Esophagus squamous epithelium (tissue), 5 donors: ENCODE results near the gene LRRC2. TPM values are rescaled to one million over a fixed set of nuclear protein-coding genes. Genes with fewer than 3 reads are reported as not detected.
"Not testable (repeated sequence)": the region's sequence is repeated elsewhere in the genome, so short reads cannot be mapped to it uniquely, and the experiment has no call there.

Experiments used
- DNase-seq: peaks from one replicate; lab custom pipeline; 2025; lab: John Stamatoyannopoulos, UW
- H3K27ac ChIP-seq, 4 donors: fragments of 200-600 bp; sonication (generic); one replicate each; pipeline ENCODE4 v1.5.1; 2016 to 2019; ENCODE audit warnings: mild to moderate bottlenecking in 1 of 4
- H3K27me3 ChIP-seq, 4 donors: fragments of 200-600 bp; sonication (generic); 1 replicate in 3 of 4; 2 replicates in 1 of 4; pipeline versions ENCODE4 v1.5.1 to v1.6.0; 2017 to 2021; ENCODE audit warnings: antibody characterized with exemption in 1 of 4
- H3K36me3 ChIP-seq, 3 donors: fragments of 200-600 bp; sonication (generic); one replicate each; pipeline ENCODE4 v1.5.1; 2016 to 2019
- H3K4me1 ChIP-seq, 3 donors: fragments of 200-600 bp; sonication (generic); one replicate each; pipeline ENCODE4 v1.5.1; 2017 to 2019
- H3K4me3 ChIP-seq, 4 donors: fragments of 200-600 bp; sonication (generic); 1 replicate in 3 of 4; 2 replicates in 1 of 4; pipeline ENCODE4 v1.5.1; 2016 to 2019; ENCODE audit warnings: mild to moderate bottlenecking in 2 of 4, moderate library complexity in 1 of 4
- H3K9me3 ChIP-seq, 3 donors: fragments of 200-600 bp; sonication (generic); one replicate each; pipeline ENCODE4 v1.5.1; 2016 to 2019
- CTCF ChIP-seq, 6 experiments: fragments of 450-650 bp in 4 of 6; fragments of 200-600 bp in 2 of 6; sonication (generic) in 2 of 6; IDR thresholded peaks; one replicate each; pipeline ENCODE4 v1.5.1; 2016 to 2019; ENCODE audit warnings: antibody characterized with exemption in 6 of 6, mild to moderate bottlenecking in 4 of 6, moderate library complexity in 4 of 6
- POLR2A ChIP-seq, 4 donors: fragments of 450-650 bp; IDR thresholded peaks; one replicate each; pipeline ENCODE4 v1.6.1; 2017; ENCODE audit warnings: antibody characterized with exemption in 4 of 4, mild to moderate bottlenecking in 4 of 4, moderate library complexity in 3 of 4
- WGBS, 2 donors: methylation state at CpG; one replicate each; pipeline ENCODE4 v1.1.5; 2018; 5-methylcytosine and 5-hydroxymethylcytosine counted together
- intact Hi-C: fragments of 100-400 bp; cut with DNase I; formaldehyde crosslinking; loops from one replicate; pipeline ENCODE4 v1.15.0; 2022
- total RNA-seq, 4 donors: library from RNA; depleted of rRNA; stranded (reverse); fragments of >200 nt; gene quantifications; one replicate each; pipeline ENCODE4 v1.1.0, GENCODE V29; 2016
- donor health status: DM: yes; HTN: yes; CAD: no.

Gene LRRC2
- total RNA-seq, 4 donors from 2014 or later: 0.26 to 2.7 (median 1.1) TPM; not detected in 1

- TF ChIP-seq CTCF (IDR thresholded peaks at IDR 0.05) (no peak), POLR2A (IDR thresholded peaks at IDR 0.05) (no peak)
- WGBS, 2 donors: 83 to 93% methylated on average over 3 of the region's 3 CpGs
- H3K4me1 ChIP-seq: no peaks in the 10 kb centered on the region
- no peak overlapping the region for H3K27ac ChIP-seq
- DNase-seq: no peak
- H3K9me3 ChIP-seq: no peaks in the 10 kb centered on the region
- H3K27me3 ChIP-seq: no peaks in the 10 kb centered on the region
- no peaks in the 10 kb centered on the region for H3K36me3 ChIP-seq
- no peak overlapping the region for H3K4me3 ChIP-seq
- intact Hi-C loops: no loop called here
Observed at GRCh38 chr3:46524832-46525231, 41.3 kb downstream of the LRRC2 start.

- H3K4me1 ChIP-seq: no peaks in the 10 kb centered on the region
- no peak overlapping the region for H3K4me3 ChIP-seq
- no peaks in the 10 kb centered on the region for H3K27me3 ChIP-seq
- H3K27ac ChIP-seq: no peak overlapping the region
- H3K36me3 ChIP-seq: no peaks in the 10 kb centered on the region
- intact Hi-C loops: no loop called here
- no peaks in the 10 kb centered on the region for H3K9me3 ChIP-seq
- WGBS, 2 donors: 69 to 77% methylated on average over 3 of the region's 3 CpGs
- DNase-seq: no peak
- TF ChIP-seq POLR2A (IDR thresholded peaks at IDR 0.05) (no peak), CTCF (IDR thresholded peaks at IDR 0.05) (no peak)
Observed at GRCh38 chr3:46524008-46524407, 42.1 kb downstream of the LRRC2 start.

GRCh38 chr3:46523556-46523955 is 42.5 kb downstream of the LRRC2 start:
- WGBS, 2 donors: 85 to 95% methylated on average over 2 of the region's 2 CpGs
- no peaks in the 10 kb centered on the region for H3K36me3 ChIP-seq
- no peaks in the 10 kb centered on the region for H3K9me3 ChIP-seq
- H3K4me3 ChIP-seq: no peak overlapping the region
- no peak for DNase-seq
- H3K27me3 ChIP-seq: no peaks in the 10 kb centered on the region
- H3K27ac ChIP-seq: no peak overlapping the region
- intact Hi-C loops: no loop called here
- TF ChIP-seq POLR2A (IDR thresholded peaks at IDR 0.05): no peak
- TF ChIP-seq CTCF (IDR thresholded peaks at IDR 0.05): no peak
- no peaks in the 10 kb centered on the region for H3K4me1 ChIP-seq

- H3K27me3 ChIP-seq, H3K9me3 ChIP-seq, H3K4me3 ChIP-seq, H3K36me3 ChIP-seq, H3K27ac ChIP-seq, DNase-seq, H3K4me1 ChIP-seq, intact Hi-C loops: not testable (repeated sequence)
- WGBS, 2 donors: 83 to 93% methylated on average over 4 of the region's 4 CpGs
Observed at GRCh38 chr3:46522201-46522600, 43.9 kb downstream of the LRRC2 start.

- no peak for DNase-seq
- H3K4me1 ChIP-seq: no peaks in the 10 kb centered on the region
- intact Hi-C loops: no loop called here
- H3K27me3 ChIP-seq: no peaks in the 10 kb centered on the region
- no peak for TF ChIP-seq POLR2A (IDR thresholded peaks at IDR 0.05)
- TF ChIP-seq CTCF (IDR thresholded peaks at IDR 0.05): no peak
- 79 to 84% methylated on average over 9 of the region's 9 CpGs for WGBS, 2 donors
- H3K9me3 ChIP-seq: no peaks in the 10 kb centered on the region
- H3K27ac ChIP-seq: no peak overlapping the region
- H3K36me3 ChIP-seq: no peaks in the 10 kb centered on the region
- no peak overlapping the region for H3K4me3 ChIP-seq
Observed at GRCh38 chr3:46521096-46521495, 45.0 kb downstream of the LRRC2 start.

- intact Hi-C loops: no loop called here
- no peak for DNase-seq
- no peaks in the 10 kb centered on the region for H3K36me3 ChIP-seq
- WGBS, 2 donors: 52 to 80% methylated on average over 3 of the region's 3 CpGs
- no peak overlapping the region for H3K27ac ChIP-seq
- H3K9me3 ChIP-seq: no peaks in the 10 kb centered on the region
- no peak for TF ChIP-seq CTCF (IDR thresholded peaks at IDR 0.05)
- no peak for TF ChIP-seq POLR2A (IDR thresholded peaks at IDR 0.05)
- H3K4me3 ChIP-seq: no peak overlapping the region
- no peaks in the 10 kb centered on the region for H3K27me3 ChIP-seq
- H3K4me1 ChIP-seq: no peaks in the 10 kb centered on the region
Observed at GRCh38 chr3:46520531-46520930, 45.6 kb downstream of the LRRC2 start.
